T-helper 22 cell (primary cell): Measurements from ENCODE around the gene CD27.
"Not testable (repeated sequence)": the region's sequence is repeated elsewhere in the genome, so short reads cannot be mapped to it uniquely, and the experiment has no call there.

Experiments used
- DNase-seq: peaks from one replicate; pipeline ENCODE4 v3.0.0-alpha.2; 2020; ENCODE audit warnings: low read depth

Gene CD27

GRCh38 chr12:6461401-6462233, 16.9 kb downstream of the CD27 start:
- peak; percentile 83 for DNase-seq

GRCh38 chr12:6462234-6462995, 17.7 kb downstream of the CD27 start:
- peak; percentile 41 for DNase-seq

- DNase-seq = no peak
Measured at GRCh38 chr12:6463216-6463615, 18.5 kb downstream of the CD27 start.

GRCh38 chr12:6463858-6464257, 19.1 kb downstream of the CD27 start:
- DNase-seq = no peak

- no peak for DNase-seq
Measured at GRCh38 chr12:6464531-6464930, 19.8 kb downstream of the CD27 start.

GRCh38 chr12:6465467-6466183, 20.9 kb downstream of the CD27 start:
- DNase-seq = no peak

GRCh38 chr12:6466184-6466573, 21.4 kb downstream of the CD27 start:
- DNase-seq = no peak

GRCh38 chr12:6466751-6467150, 22.0 kb downstream of the CD27 start:
- DNase-seq = not testable (repeated sequence)

- DNase-seq = not testable (repeated sequence)
Measured at GRCh38 chr12:6467571-6468282, 23.0 kb downstream of the CD27 start.

- DNase-seq = no peak
Measured at GRCh38 chr12:6468283-6468575, 23.5 kb downstream of the CD27 start.

GRCh38 chr12:6469092-6469491, 24.3 kb downstream of the CD27 start:
- no peak for DNase-seq

- no peak for DNase-seq
Measured at GRCh38 chr12:6469609-6470374, 25.0 kb downstream of the CD27 start.

GRCh38 chr12:6470375-6471163, 25.8 kb downstream of the CD27 start, which contains the start of gene VAMP1:
Gene VAMP1 (minus strand): TSS chr12:6470677. CDS start chr12:6470531, 146 bp downstream.
- peak; percentile 97 for DNase-seq

- DNase-seq = no peak
Measured at GRCh38 chr12:6471989-6472360, 27.2 kb downstream of the CD27 start.

- DNase-seq = no peak
Measured at GRCh38 chr12:6472491-6472890, 27.7 kb downstream of the CD27 start.

GRCh38 chr12:6475233-6475975, 30.6 kb downstream of the CD27 start:
- not testable (repeated sequence) for DNase-seq

GRCh38 chr12:6476489-6476888, 31.7 kb downstream of the CD27 start:
- DNase-seq = no peak

- not testable (repeated sequence) for DNase-seq
Measured at GRCh38 chr12:6477601-6478377, 33.0 kb downstream of the CD27 start.

GRCh38 chr12:6478416-6478815, 33.7 kb downstream of the CD27 start:
- no peak for DNase-seq
